H1 (cell line): ENCODE data around the gene ADPRS. TPM values are rescaled to one million over a fixed set of nuclear protein-coding genes. Genes with fewer than 3 reads are reported as not detected.

Experiments used
- CTCF ChIA-PET: fragments of 300-600 bp; sonication (Branson Sonifier 250); formaldehyde crosslinking; loops from one replicate; lab custom pipeline; 2021; ENCODE audit not compliant: partially characterized antibody; lab: Charles Lee
- POLR2A ChIA-PET: fragments of 300-600 bp; sonication (Branson Sonifier 250); formaldehyde crosslinking; loops from one replicate; lab custom pipeline; 2021; ENCODE audit warnings: inconsistent platforms; ENCODE audit not compliant: partially characterized antibody; lab: Charles Lee
- DNase-seq, 2 experiments: peaks; one replicate each; pipeline versions ENCODE4 v3.0.0 to v3.0.0-alpha.2; 2010 to 2022; ENCODE audit warnings: low spot score in 2 of 2, low read depth in 1 of 2, mixed read lengths in 1 of 2
- FAIRE-seq: peaks from 2 replicates; lab custom pipeline; 2011; peaks lifted over from hg19 to GRCh38; lab: Jason Lieb, UNC
- H2AFZ ChIP-seq: 2 replicates; pipeline ENCODE4 v1.8.1; 2012; ENCODE audit warnings: low read length, inconsistent platforms
- H2AK5ac ChIP-seq: 2 replicates; pipeline ENCODE4 v1.6.1; 2013; ENCODE audit warnings: low read depth, low read length
- H2BK120ac ChIP-seq: replicated peaks from 2 replicates; pipeline ENCODE3; 2013; ENCODE audit warnings: low read depth, low read length, inconsistent platforms
- H2BK12ac ChIP-seq: 2 replicates; pipeline ENCODE4 v1.6.1; 2013; ENCODE audit warnings: low read depth, low read length
- H2BK15ac ChIP-seq: 2 replicates; pipeline ENCODE4 v1.6.1; 2013; ENCODE audit warnings: low read length
- H2BK20ac ChIP-seq: 2 replicates; pipeline ENCODE4 v1.6.1; 2013; ENCODE audit warnings: low read length
- H2BK5ac ChIP-seq: 2 replicates; pipeline ENCODE4 v1.6.1; 2013; ENCODE audit warnings: low read depth, low read length
- H3K14ac ChIP-seq: 2 replicates; pipeline ENCODE4 v1.6.1; 2013; ENCODE audit warnings: inconsistent platforms; ENCODE audit not compliant: insufficient read length
- H3K18ac ChIP-seq: 2 replicates; pipeline ENCODE4 v1.6.1; 2013; ENCODE audit warnings: low read length; ENCODE audit errors: extremely low read depth
- H3K23ac ChIP-seq: 2 replicates; pipeline ENCODE4 v1.6.1; 2013; ENCODE audit warnings: inconsistent platforms; ENCODE audit not compliant: insufficient read length
- H3K23me2 ChIP-seq: 2 replicates; pipeline ENCODE4 v1.6.1; 2013; ENCODE audit warnings: low read depth, low read length
- H3K27ac ChIP-seq: 2 replicates; pipeline ENCODE4 v1.6.1; 2011; ENCODE audit warnings: low read depth, low read length, inconsistent platforms
- H3K27me3 ChIP-seq, 4 experiments: replicated peaks in 1 of 4; 1 replicate in 1 of 4; 2 replicates in 3 of 4; pipeline versions ENCODE4 v1.6.1 to v1.8.1; 2011 to 2013; ENCODE audit warnings: low read length in 3 of 4, mild to moderate bottlenecking in 3 of 4, inconsistent platforms in 2 of 4, mixed read lengths in 2 of 4, moderate library complexity in 1 of 4; ENCODE audit not compliant: control insufficient read depth in 3 of 4, insufficient read depth in 3 of 4; ENCODE audit errors: extremely low read depth in 1 of 4
- H3K36me3 ChIP-seq, 4 experiments: 2 replicates each; pipeline versions ENCODE4 v1.6.1 to v1.8.1; 2011 to 2013; ENCODE audit warnings: mild to moderate bottlenecking in 4 of 4, low read length in 3 of 4, moderate library complexity in 2 of 4, control low read depth in 1 of 4, inconsistent platforms in 1 of 4; ENCODE audit not compliant: insufficient read depth in 4 of 4, control insufficient read depth in 2 of 4
- H3K4ac ChIP-seq: replicated peaks from 2 replicates; pipeline ENCODE3; 2013; ENCODE audit warnings: low read length, low read depth, mixed read lengths, inconsistent platforms; ENCODE audit not compliant: insufficient read length
- H3K4me1 ChIP-seq, 4 experiments: replicated peaks in 1 of 4; 1 replicate in 1 of 4; 2 replicates in 3 of 4; pipeline versions ENCODE4 v1.6.1 to v1.8.1; 2011 to 2013; ENCODE audit warnings: low read length in 3 of 4, inconsistent platforms in 2 of 4, mixed read lengths in 1 of 4; ENCODE audit not compliant: insufficient read depth in 4 of 4, control insufficient read depth in 3 of 4
- H3K4me2 ChIP-seq, 2 experiments: 2 replicates each; pipeline versions ENCODE4 v1.6.1 to v1.8.1; 2011 to 2013; ENCODE audit warnings: low read depth in 2 of 2, low read length in 2 of 2, control low read depth in 1 of 2, inconsistent platforms in 1 of 2, mild to moderate bottlenecking in 1 of 2; ENCODE audit not compliant: insufficient read depth in 1 of 2
- H3K4me3 ChIP-seq, 4 experiments: fragments of 200-600, 300-600 bp in 1 of 4; sonication (generic), shearing (Covaris generic), sonication (Bioruptor Twin) in 1 of 4; 2 replicates each; pipeline versions ENCODE4 v1.5.1 to v1.8.1; 2011 to 2016; ENCODE audit warnings: low read length in 4 of 4, low read depth in 3 of 4, control low read depth in 2 of 4, inconsistent platforms in 2 of 4, mild to moderate bottlenecking in 2 of 4, mixed read lengths in 1 of 4, moderate library complexity in 1 of 4; ENCODE audit not compliant: insufficient read depth in 2 of 4; ENCODE audit errors: extremely low read depth in 1 of 4
- H3K56ac ChIP-seq: replicated peaks from 2 replicates; pipeline ENCODE3; 2013; ENCODE audit warnings: low read depth, mild to moderate bottlenecking, mixed read lengths, low read length, inconsistent platforms; ENCODE audit not compliant: insufficient read length
- H3K79me1 ChIP-seq: 2 replicates; pipeline ENCODE4 v1.6.1; 2013; ENCODE audit warnings: low read depth, low read length, control low read depth
- H3K79me2 ChIP-seq, 2 experiments: 2 replicates each; pipeline versions ENCODE4 v1.6.1 to v1.8.1; 2012 to 2013; ENCODE audit warnings: low read length in 2 of 2, mild to moderate bottlenecking in 2 of 2, inconsistent platforms in 1 of 2; ENCODE audit not compliant: insufficient read depth in 2 of 2, control insufficient read depth in 1 of 2
- H3K9ac ChIP-seq, 4 experiments: replicated peaks in 1 of 4; 1 replicate in 1 of 4; 2 replicates in 3 of 4; pipeline versions ENCODE4 v1.6.1 to v1.8.1; 2011 to 2013; ENCODE audit warnings: low read depth in 3 of 4, low read length in 3 of 4, control low read depth in 2 of 4, mild to moderate bottlenecking in 2 of 4, moderate library complexity in 2 of 4, inconsistent platforms in 1 of 4; ENCODE audit errors: extremely low read depth in 1 of 4
- H3K9me3 ChIP-seq, 2 experiments: 2 replicates each; pipeline versions ENCODE4 v1.6.1 to v1.8.1; 2012 to 2013; ENCODE audit warnings: mild to moderate bottlenecking in 2 of 2, moderate library complexity in 2 of 2, control low read depth in 1 of 2, inconsistent platforms in 1 of 2, low read depth in 1 of 2, low read length in 1 of 2, mixed read lengths in 1 of 2; ENCODE audit not compliant: insufficient read depth in 2 of 2
- H4K20me1 ChIP-seq, 2 experiments: replicated peaks in 1 of 2; 2 replicates each; pipeline versions ENCODE3 to v1.8.1; 2011 to 2013; ENCODE audit warnings: inconsistent platforms in 2 of 2, low read length in 2 of 2, mild to moderate bottlenecking in 1 of 2; ENCODE audit not compliant: insufficient read depth in 2 of 2, control insufficient read depth in 1 of 2
- H4K5ac ChIP-seq: 2 replicates; pipeline ENCODE4 v1.6.1; 2013; ENCODE audit warnings: low read length, low read depth, mixed read lengths, inconsistent platforms; ENCODE audit not compliant: insufficient read length
- H4K8ac ChIP-seq: 2 replicates; pipeline ENCODE4 v1.8.0; 2013; ENCODE audit warnings: mild to moderate bottlenecking, moderate library complexity, low read length, inconsistent platforms; ENCODE audit not compliant: insufficient read depth; ENCODE audit errors: extremely low read depth
- H4K91ac ChIP-seq: replicated peaks from 2 replicates; pipeline ENCODE3; 2013; ENCODE audit warnings: low read length, mixed read lengths, inconsistent platforms; ENCODE audit not compliant: insufficient read length
- CEBPB ChIP-seq: IDR thresholded peaks from 2 replicates; pipeline ENCODE4 v1.6.1; 2012; ENCODE audit warnings: low read depth, low read length
- CHD1 ChIP-seq: IDR thresholded peaks from 2 replicates; pipeline ENCODE4 v1.6.1; 2012; ENCODE audit warnings: low read depth, low read length, improper control_type of control experiment
- EZH2 ChIP-seq: fragments of 200-600 bp; sonication (generic); IDR thresholded peaks from 2 replicates; pipeline ENCODE4 v1.7.1; 2012; ENCODE audit warnings: low read depth, mild to moderate bottlenecking, moderate library complexity, low read length, inconsistent platforms; ENCODE audit not compliant: severe bottlenecking
- FOSL1 ChIP-seq: IDR thresholded peaks from 2 replicates; pipeline ENCODE4 v1.6.1; 2011; ENCODE audit warnings: mild to moderate bottlenecking, low read depth, low read length, moderate library complexity; ENCODE audit not compliant: insufficient read depth
- HDAC6 ChIP-seq: IDR thresholded peaks from one replicate; pipeline ENCODE4 v1.7.1; 2012; ENCODE audit warnings: low read depth, mild to moderate bottlenecking, inconsistent platforms, low read length, moderate library complexity
- KDM4A ChIP-seq: IDR thresholded peaks from one replicate; pipeline ENCODE4 v1.7.1; 2012; ENCODE audit warnings: low read depth, mild to moderate bottlenecking, moderate library complexity, low read length, inconsistent platforms; ENCODE audit not compliant: severe bottlenecking
- RBBP5 ChIP-seq: IDR thresholded peaks from 2 replicates; pipeline ENCODE4 v1.7.1; 2012; ENCODE audit warnings: low read depth, mild to moderate bottlenecking, inconsistent platforms, low read length, moderate library complexity, borderline replicate concordance
- SP2 ChIP-seq: IDR thresholded peaks from 2 replicates; pipeline ENCODE4 v1.6.1; 2012; ENCODE audit warnings: mild to moderate bottlenecking, low read length, inconsistent platforms
- TEAD4 ChIP-seq: IDR thresholded peaks from 2 replicates; pipeline ENCODE4 v1.6.1; 2012; ENCODE audit warnings: low read depth, low read length, inconsistent platforms, mixed read lengths
- ZNF274 ChIP-seq: IDR thresholded peaks from 2 replicates; pipeline ENCODE4 v1.7.0; 2012; ENCODE audit warnings: low read length, borderline replicate concordance; ENCODE audit errors: extremely low read depth
- WGBS, 2 experiments: shearing (Covaris generic) in 1 of 2; methylation state at CpG; one replicate each; pipeline versions ENCODE4 v1.1.6 to v1.1.7; 2013 to 2015; ENCODE audit warnings: low lambda C conversion rate in 2 of 2, mixed read lengths in 2 of 2, inconsistent platforms in 1 of 2, low coverage in 1 of 2, missing lambda C conversion rate in 1 of 2; ENCODE audit not compliant: insufficient replicate concordance in 2 of 2, insufficient coverage in 1 of 2, insufficient read length in 1 of 2; ENCODE audit errors: extremely low coverage in 1 of 2, missing lambda C conversion rate in 1 of 2; 5-methylcytosine and 5-hydroxymethylcytosine counted together
- polyA plus RNA-seq, 7 experiments: library from polyadenylated mRNA; depleted of rRNA in 3 of 7; stranded (reverse) in 5 of 7; unstranded in 2 of 7; fragments of >200 nt in 5 of 7; fragments of 200-250 nt in 2 of 7; gene quantifications; 1 replicate in 5 of 7; 2 replicates in 1 of 7; 4 replicates in 1 of 7; pipeline versions ENCODE4 v1.2.1 to v1.2.3, GENCODE V29; 2011 to 2013; ENCODE audit warnings: missing spikeins in 2 of 7, mixed read lengths in 2 of 7
- total RNA-seq: library from RNA; stranded (reverse); fragmentation: NEBNext Ultra II Directional; extraction: Animal tissue kit (Norgen Biotek cat#: 25700); gene quantifications from 2 replicates; pipeline ENCODE4 v1.2.1, GENCODE V29; 2021
- TF ChIP-seq, protein P1 (sequence below): IDR thresholded peaks from 2 replicates; pipeline ENCODE4 v1.6.1; 2011; ENCODE audit warnings: low read depth, mild to moderate bottlenecking, low read length; ENCODE audit not compliant: insufficient read depth

Gene ADPRS
- total and polyA plus RNA-seq, 2 of the 8 experiments (the other 6 are each of a cell fraction or from before 2014, with no cell fraction given), result 22.9 to 38.1 TPM

- Histone ChIP-seq H4K91ac (no peak overlapping the region), H4K20me1 (no peaks in the 10 kb centered on the region), H3K27me3 (no peaks in the 10 kb centered on the region; a peak in 1 of 7 replicates), H2AK5ac (no peak overlapping the region), H2BK5ac (no peak overlapping the region), H3K23ac (no peak overlapping the region), H3K9ac (no peak overlapping the region), H3K14ac (no peak overlapping the region), H3K4me2 (no peak overlapping the region), H3K4ac (no peak overlapping the region), H2AFZ (no peak overlapping the region), H3K4me1 (peaks cover 0 to 10% (median 5%) of the 10 kb centered on the region in 4 experiments; a peak in 5 of 7 replicates), H3K23me2 (no peaks in the 10 kb centered on the region), H2BK15ac (no peak overlapping the region), H3K79me1 (no peaks in the 10 kb centered on the region), H3K27ac (no peak overlapping the region), H3K36me3 (no peaks in the 10 kb centered on the region), H2BK120ac (no peak overlapping the region), H2BK12ac (no peak overlapping the region), H3K18ac (no peak overlapping the region), H4K8ac (no peak overlapping the region; the same call in 1 of the 2 replicates), H3K4me3 (no peak overlapping the region), H3K79me2 (no peaks in the 10 kb centered on the region), H3K9me3 (no peaks in the 10 kb centered on the region), H2BK20ac (no peak overlapping the region), H4K5ac (no peak overlapping the region), H3K56ac (no peak overlapping the region)
- WGBS, 2 experiments, result 90% methylated on average over 3 of the region's 5 CpGs; no CpG with 5 or more reads in 1 of the 2 experiments
- POLR2A ChIA-PET, result interaction anchor here (1.0 to 2.2 kb wide), 4 partner anchors 9 to 34 kb away, joined by 3 to 7 read pairs (median 4); partner anchors contain the start of gene TRAPPC3
- DNase-seq, result no peak
- CTCF ChIA-PET, result interaction anchor here (0.8 to 32.6 kb wide), 8 partner anchors 9 to 170 kb away, joined by 3 to 738 read pairs (median 4); partner anchors contain the start of gene TRAPPC3
- TF ChIP-seq ZNF274, result no peak
- TF ChIP-seq CEBPB, result no peak
- no peak for TF ChIP-seq TEAD4
- no peak for TF ChIP-seq SP2
- no peak for TF ChIP-seq CHD1
- TF ChIP-seq, protein P1, sequence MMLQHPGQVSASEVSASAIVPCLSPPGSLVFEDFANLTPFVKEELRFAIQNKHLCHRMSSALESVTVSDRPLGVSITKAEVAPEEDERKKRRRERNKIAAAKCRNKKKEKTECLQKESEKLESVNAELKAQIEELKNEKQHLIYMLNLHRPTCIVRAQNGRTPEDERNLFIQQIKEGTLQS, result no peak
- no peak for TF ChIP-seq KDM4A
- no peak for TF ChIP-seq FOSL1
- no peak for TF ChIP-seq EZH2
- TF ChIP-seq RBBP5, result no peak
- no peak for TF ChIP-seq HDAC6
- no peak for FAIRE-seq
Measured at GRCh38 chr1:36115931-36116330, 27.2 kb downstream of the ADPRS start.
